AG20443 (cell line): Measurements from ENCODE around the gene XAF1.
"Not testable (repeated sequence)": the region's sequence is repeated elsewhere in the genome, so short reads cannot be mapped to it uniquely, and the experiment has no call there.

ENCODE experiments used
- DNase-seq: peaks from one replicate; pipeline ENCODE4 v3.0.0; 2012; ENCODE audit warnings: low spot score, mixed read lengths

The XAF1 gene

GRCh38 chr17:6753546-6753945, 2.3 kb upstream of the XAF1 start:
- no peak for DNase-seq

- peak; percentile 60 for DNase-seq
Observed at GRCh38 chr17:6755281-6755680, 565 bp upstream of the XAF1 start.

DNA sequence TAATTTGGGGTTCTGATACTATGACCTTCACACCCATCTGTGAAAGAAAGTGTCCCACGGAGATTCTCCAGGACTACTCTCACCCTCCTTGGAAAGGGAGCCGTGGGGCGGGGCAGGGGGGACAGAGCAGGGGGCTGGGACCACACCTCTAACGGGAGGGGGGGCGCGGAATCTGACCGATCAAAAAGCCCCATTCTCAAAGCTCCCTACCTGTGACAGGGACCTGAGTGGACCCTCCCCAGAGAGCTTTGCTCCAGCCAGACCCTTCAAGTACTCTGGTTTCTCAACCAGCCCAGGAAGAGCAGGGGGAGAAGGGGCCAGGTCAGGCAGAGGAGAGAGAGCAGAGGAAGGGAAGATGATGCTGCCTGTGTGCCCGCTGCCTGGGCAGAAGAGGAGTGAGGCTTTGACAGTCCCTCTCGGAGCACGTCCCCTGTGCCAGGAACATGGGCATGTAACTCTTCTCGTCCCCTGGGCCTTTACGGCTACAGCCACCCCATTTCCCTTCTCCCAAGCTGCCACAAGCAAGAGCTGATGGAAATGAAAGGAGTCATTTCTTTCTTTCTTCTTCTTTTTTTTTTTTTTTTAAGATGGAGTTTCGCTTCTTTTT, 682 bp downstream of the XAF1 start:
- DNase-seq = peak; percentile 20

DNA sequence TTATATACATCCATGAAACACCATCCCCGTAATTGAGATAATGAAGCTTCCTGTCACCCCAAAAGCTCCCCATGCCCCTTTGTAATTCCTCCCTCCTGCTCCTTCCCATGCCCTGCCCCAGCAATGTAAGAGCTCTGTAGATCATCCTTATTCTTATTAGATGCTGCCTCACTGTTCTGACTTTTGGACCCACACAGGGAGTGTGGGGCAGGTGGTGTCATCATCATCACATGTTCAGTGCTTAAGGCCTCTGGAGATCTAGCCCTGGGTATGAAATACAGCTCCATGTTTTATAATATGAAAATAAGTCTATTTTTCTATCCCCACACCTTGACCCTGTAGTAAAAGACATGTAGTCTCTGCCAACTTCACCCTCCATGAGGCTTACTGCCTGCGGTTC, 1.9 kb downstream of the XAF1 start:
- no peak for DNase-seq

DNA sequence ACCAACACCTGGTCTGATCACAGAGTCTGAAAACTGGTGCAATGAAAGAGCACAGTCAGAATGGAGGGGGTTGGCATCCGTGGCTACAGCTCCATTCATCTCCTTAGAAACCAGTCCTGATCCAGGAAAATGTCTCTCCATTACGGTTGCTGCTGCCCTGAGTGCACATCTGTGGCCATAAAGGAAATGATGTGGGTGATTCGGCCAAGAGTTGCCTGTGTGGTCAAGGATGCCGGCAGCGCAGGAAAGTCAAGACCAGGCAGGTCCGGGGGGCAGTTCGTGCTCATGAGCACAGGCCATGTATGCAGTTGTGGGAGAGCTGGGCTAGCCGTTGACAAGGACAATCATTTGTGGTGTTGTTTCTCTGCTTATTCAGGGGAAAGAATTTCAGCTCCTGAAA, 5.9 kb downstream of the XAF1 start:
- DNase-seq = no peak

- no peak for DNase-seq
Observed at GRCh38 chr17:6768447-6768846, 12.6 kb downstream of the XAF1 start.

GRCh38 chr17:6772016-6772415, 16.2 kb downstream of the XAF1 start:
- no peak for DNase-seq

DNA sequence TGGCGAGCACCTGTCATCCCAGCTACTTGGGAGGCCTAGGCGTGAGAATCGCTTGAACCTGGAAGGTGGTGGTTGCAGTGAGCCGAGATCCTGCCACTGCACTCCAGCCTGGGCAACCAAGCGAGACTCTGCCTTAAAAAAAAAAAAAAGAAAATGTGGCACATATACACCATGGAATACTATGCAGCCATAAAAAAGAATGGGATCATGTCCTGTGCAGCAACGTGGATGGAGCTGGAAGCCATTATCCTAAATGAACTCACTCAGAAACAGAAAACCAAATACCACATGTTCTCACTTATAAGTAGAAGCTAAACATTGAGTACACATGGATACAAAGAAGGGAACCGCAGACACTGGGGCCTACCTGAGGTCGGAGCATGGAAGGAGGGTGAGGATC, 19.1 kb downstream of the XAF1 start:
- not testable (repeated sequence) for DNase-seq

GRCh38 chr17:6775871-6776405, 20.1 kb downstream of the XAF1 start, which contains the start of gene FBXO39:
Gene FBXO39, plus strand, starts transcription at chr17:6776215. Its CDS starts 3,654 bp downstream, at chr17:6779869.
- peak; percentile 45 for DNase-seq

DNA sequence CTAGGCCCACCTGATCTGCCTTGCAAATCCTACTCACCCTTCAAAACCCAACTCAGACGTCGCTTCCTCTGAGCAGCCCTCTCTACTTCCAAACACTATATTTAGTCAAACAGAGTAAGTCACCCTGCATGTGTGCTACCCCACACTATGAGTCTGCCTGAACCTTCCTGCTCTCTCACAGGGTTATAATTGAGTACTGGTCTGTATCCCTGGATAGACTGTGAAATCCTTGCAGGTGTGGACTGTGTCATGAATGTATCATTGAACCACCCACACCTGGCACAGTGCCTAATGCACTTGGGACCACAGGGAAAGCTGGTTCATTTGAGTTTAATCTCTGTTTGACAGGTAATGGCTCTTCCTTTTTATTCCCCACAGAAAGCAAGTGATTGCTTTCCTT, 23.6 kb downstream of the XAF1 start:
- no peak for DNase-seq

- no peak for DNase-seq
Observed at GRCh38 chr17:6780001-6780400, 24.2 kb downstream of the XAF1 start.

DNA sequence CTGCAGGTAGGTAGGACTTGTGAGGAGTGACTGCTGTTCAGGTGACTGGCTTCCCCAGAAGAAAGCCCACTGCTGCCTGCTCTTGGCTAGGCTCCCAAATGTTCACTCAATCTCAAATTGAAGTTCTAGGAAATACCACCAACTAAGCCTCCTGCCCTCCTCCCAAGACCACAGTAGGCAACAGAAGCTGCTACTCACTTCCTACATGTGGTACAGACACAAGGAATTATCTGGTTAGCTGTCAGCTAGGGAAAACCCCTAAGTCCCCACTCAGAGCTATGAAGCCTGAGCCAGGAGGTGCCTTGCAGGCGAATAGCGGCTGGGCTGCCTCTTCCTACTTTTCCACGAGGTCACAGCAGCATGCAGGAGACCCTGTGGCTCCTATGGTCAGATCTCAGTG, 25.0 kb downstream of the XAF1 start:
- DNase-seq = no peak

DNA sequence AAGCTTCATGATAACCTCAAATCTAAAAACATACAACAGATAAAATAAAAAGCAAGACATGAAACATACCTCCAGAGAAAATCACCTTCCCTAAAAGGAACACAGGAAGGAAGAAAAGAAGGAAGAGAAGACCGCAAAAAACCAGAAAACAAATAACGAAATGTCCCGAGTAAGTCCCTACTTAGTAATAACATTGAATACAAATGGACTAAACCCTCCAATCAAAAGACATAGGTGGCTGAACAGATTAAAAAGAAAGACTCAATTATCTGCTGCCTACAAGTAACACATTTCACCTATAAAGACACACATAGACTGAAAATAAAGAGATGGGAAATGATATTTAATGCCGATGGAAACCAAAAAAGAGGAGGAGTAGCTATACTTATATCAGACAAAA, 26.4 kb downstream of the XAF1 start:
- DNase-seq = no peak

GRCh38 chr17:6786618-6787017, 30.8 kb downstream of the XAF1 start:
- peak; percentile 69 for DNase-seq

GRCh38 chr17:6787081-6787693, 31.3 kb downstream of the XAF1 start:
- DNase-seq = no peak

- DNase-seq = no peak
Observed at GRCh38 chr17:6789146-6789545, 33.3 kb downstream of the XAF1 start.

- DNase-seq = no peak
Observed at GRCh38 chr17:6793748-6794493, 38.1 kb downstream of the XAF1 start.

GRCh38 chr17:6796017-6796886, 40.4 kb downstream of the XAF1 start:
- no peak for DNase-seq

DNA sequence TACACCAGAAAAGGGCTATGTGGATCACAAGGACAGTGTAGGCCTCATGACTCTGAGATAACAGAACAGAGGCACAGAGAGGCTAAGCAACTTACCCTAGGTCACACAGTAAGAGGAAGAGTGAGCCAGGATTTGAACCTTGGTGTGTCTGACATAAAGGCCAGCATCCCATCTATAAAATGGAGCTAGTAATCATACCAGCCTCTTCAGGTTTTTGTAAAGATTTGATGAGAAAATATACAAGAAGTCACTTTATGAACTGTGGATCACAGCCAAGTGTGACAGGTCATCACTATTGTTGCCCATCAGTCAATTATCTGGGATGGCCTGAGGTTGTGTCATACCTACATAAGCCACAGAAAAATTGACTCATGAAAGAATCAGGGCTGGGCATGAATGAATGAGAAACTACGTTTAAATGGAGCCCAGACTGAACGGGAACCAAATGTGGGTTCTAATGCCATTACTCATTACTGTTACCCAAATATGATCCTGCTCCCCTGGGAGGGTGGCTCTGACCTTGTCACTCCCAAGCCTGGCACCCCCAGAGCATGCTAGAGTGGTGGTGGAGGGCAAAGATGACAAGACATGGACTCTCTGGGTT, 41.1 kb downstream of the XAF1 start:
- DNase-seq = no peak

GRCh38 chr17:6797718-6798351, 42.0 kb downstream of the XAF1 start:
- no peak for DNase-seq

DNA sequence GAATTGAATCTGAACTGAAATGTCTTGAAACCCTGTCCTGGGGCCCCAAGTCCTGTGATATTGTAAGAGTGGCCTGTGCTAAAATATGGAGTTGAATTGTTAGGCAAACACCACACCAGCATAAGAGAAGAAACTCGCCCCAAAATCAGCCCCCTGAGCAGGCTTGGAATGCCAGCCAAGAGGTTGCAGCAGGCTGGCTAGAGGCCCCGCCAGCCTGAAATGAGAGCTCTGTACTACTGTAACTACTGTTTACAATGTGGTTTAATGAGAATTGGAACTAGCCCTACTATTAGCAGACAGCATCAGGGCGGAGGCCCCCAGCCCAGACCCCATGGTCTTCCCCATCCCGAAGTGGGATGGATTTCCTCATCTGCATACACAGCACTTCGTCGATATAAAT, 43.9 kb downstream of the XAF1 start:
- DNase-seq = no peak
